GM12878 (cell line): ENCODE measurements around the gene ADAMTS2. TPM values are rescaled to one million over a fixed set of nuclear protein-coding genes. Genes with fewer than 3 reads are reported as not detected.

ENCODE experiments used
- ATAC-seq: fragments of 200-7000 bp; cut with Tn5 transposase; 3 replicates; pipeline ENCODE4 v1.9.1; 2020; ENCODE audit warnings: mild to moderate bottlenecking, moderate library complexity
- BruUV-seq: library from RNA; stranded (reverse); fragments of 400-500 nt; replicated peaks from 2 replicates; lab custom pipeline; 2021; lab: Mats Ljungman, UMichigan
- CTCF ChIA-PET: fragments of 300-600 bp; sonication (Branson Sonifier 250); formaldehyde crosslinking; extraction: SDS; loops from one replicate; lab custom pipeline; 2021; ENCODE audit warnings: inconsistent platforms; lab: Yijun Ruan, JAX
- POLR2A ChIA-PET: fragments of 350-600 bp; formaldehyde crosslinking; extraction: SDS; loops from one replicate; lab custom pipeline; 2021; ENCODE audit warnings: inconsistent platforms; lab: Charles Lee
- RAD21 ChIA-PET: fragments of 300-600 bp; sonication (Branson Sonifier 250); formaldehyde crosslinking; loops from one replicate; lab custom pipeline; 2023; ENCODE audit warnings: antibody characterized with exemption; ENCODE audit not compliant: unreplicated experiment; lab: Charles Lee
- SMC1A ChIA-PET: fragments of 300-600 bp; sonication (Branson Sonifier 250); formaldehyde crosslinking; loops from one replicate; lab custom pipeline; 2023; ENCODE audit not compliant: unreplicated experiment, uncharacterized antibody; lab: Charles Lee
- DNase-seq: peaks from one replicate; pipeline ENCODE4 v3.0.0-alpha.2; 2011; ENCODE audit warnings: low read depth, low spot score
- FAIRE-seq: peaks from 3 replicates; lab custom pipeline; 2011; peaks lifted over from hg19 to GRCh38; lab: Jason Lieb, UNC
- H2AFZ ChIP-seq: 2 replicates; pipeline ENCODE4 v1.6.0; 2011; ENCODE audit warnings: low read depth, low read length, control low read depth; ENCODE audit not compliant: control insufficient read depth
- H3K27ac ChIP-seq: 2 replicates; pipeline ENCODE4 v1.5.1; 2011; ENCODE audit warnings: control low read depth; ENCODE audit not compliant: control insufficient read depth, insufficient read depth
- H3K27me3 ChIP-seq, 2 experiments: replicated peaks in 1 of 2; 2 replicates each; pipeline versions ENCODE4 v1.6.0 to v1.6.1; 2011; ENCODE audit warnings: low read length in 1 of 2; ENCODE audit not compliant: control insufficient read depth in 2 of 2, insufficient read depth in 2 of 2
- H3K36me3 ChIP-seq, 2 experiments: 2 replicates each; pipeline ENCODE4 v1.5.1; 2011; ENCODE audit warnings: low read length in 1 of 2; ENCODE audit not compliant: control insufficient read depth in 2 of 2, insufficient read depth in 2 of 2
- H3K4me1 ChIP-seq: 2 replicates; pipeline ENCODE4 v1.6.1; 2011; ENCODE audit warnings: mild to moderate bottlenecking, low read length, moderate library complexity, mixed read lengths; ENCODE audit not compliant: control insufficient read depth, insufficient read depth
- H3K4me2 ChIP-seq: 2 replicates; pipeline ENCODE4 v1.6.0; 2011; ENCODE audit warnings: control low read depth; ENCODE audit not compliant: control insufficient read depth, insufficient read depth
- H3K4me3 ChIP-seq: fragments of 200-600 bp; sonication (generic); 2 replicates; pipeline ENCODE4 v1.5.1; 2016
- H3K79me2 ChIP-seq: 2 replicates; pipeline ENCODE4 v1.6.0; 2011; ENCODE audit warnings: low read length; ENCODE audit not compliant: control insufficient read depth, insufficient read depth
- H3K9ac ChIP-seq: 2 replicates; pipeline ENCODE4 v1.8.0; 2011; ENCODE audit warnings: low read length, control low read depth, mixed read lengths; ENCODE audit not compliant: control insufficient read depth, insufficient read depth
- H3K9me3 ChIP-seq: replicated peaks from 3 replicates; pipeline ENCODE4 v1.5.1; 2011; ENCODE audit warnings: mild to moderate bottlenecking, low read length; ENCODE audit not compliant: control insufficient read depth, insufficient read depth
- H4K20me1 ChIP-seq: 2 replicates; pipeline ENCODE4 v1.6.0; 2011; ENCODE audit not compliant: control insufficient read depth, insufficient read depth
- ATF7 ChIP-seq: fragments of 450-650 bp; IDR thresholded peaks from 2 replicates; pipeline ENCODE4 v1.6.1; 2016; ENCODE audit warnings: low read depth, mild to moderate bottlenecking
- IRF4 ChIP-seq: IDR thresholded peaks from 2 replicates; pipeline ENCODE4 v1.6.1; 2011; ENCODE audit warnings: low read depth, low read length
- KLF5 ChIP-seq: fragments of 450-650 bp; IDR thresholded peaks from 2 replicates; pipeline ENCODE4 v1.6.1; 2014; ENCODE audit warnings: mild to moderate bottlenecking; ENCODE audit not compliant: partially characterized antibody
- MYC ChIP-seq: IDR thresholded peaks from 2 replicates; pipeline ENCODE4 v1.6.1; 2011; ENCODE audit warnings: mild to moderate bottlenecking, low read length, moderate library complexity, inconsistent platforms; ENCODE audit not compliant: insufficient read depth, insufficient replicate concordance, insufficient read length, severe bottlenecking
- NBN ChIP-seq: fragments of 450-650 bp; IDR thresholded peaks from 2 replicates; pipeline ENCODE4 v1.6.1; 2016
- PBX3 ChIP-seq: IDR thresholded peaks from 2 replicates; pipeline ENCODE4 v1.6.1; 2011; ENCODE audit warnings: mild to moderate bottlenecking, low read depth, low read length, moderate library complexity; ENCODE audit not compliant: insufficient replicate concordance
- RB1 ChIP-seq: fragments of 450-650 bp; formaldehyde crosslinking; IDR thresholded peaks from 2 replicates; pipeline ENCODE4 v1.6.1; 2017; ENCODE audit warnings: mild to moderate bottlenecking, borderline replicate concordance
- TARDBP ChIP-seq: IDR thresholded peaks from 2 replicates; pipeline ENCODE4 v1.6.1; 2016; ENCODE audit warnings: borderline replicate concordance
- TCF12 ChIP-seq: IDR thresholded peaks from 2 replicates; pipeline ENCODE4 v1.6.1; 2011; ENCODE audit warnings: low read depth, mild to moderate bottlenecking, low read length
- TCF3 ChIP-seq: IDR thresholded peaks from 2 replicates; pipeline ENCODE4 v1.6.1; 2012; ENCODE audit warnings: low read depth, mild to moderate bottlenecking, low read length, borderline replicate concordance; ENCODE audit not compliant: insufficient read depth
- USF2 ChIP-seq: IDR thresholded peaks from 2 replicates; pipeline ENCODE4 v1.6.1; 2011; ENCODE audit warnings: low read depth, low read length, improper control_type of control experiment, borderline replicate concordance
- ZBTB40 ChIP-seq: fragments of 450-650 bp; IDR thresholded peaks from 2 replicates; pipeline ENCODE4 v1.6.1; 2016; ENCODE audit warnings: mild to moderate bottlenecking, moderate library complexity, borderline replicate concordance
- WGBS: methylation state at CpG from one replicate; pipeline ENCODE4 v1.1.6; 2016; ENCODE audit warnings: low lambda C conversion rate; ENCODE audit not compliant: insufficient replicate concordance, insufficient coverage; ENCODE audit errors: missing lambda C conversion rate; 5-methylcytosine and 5-hydroxymethylcytosine counted together
- in situ Hi-C: fragments of 300-500 bp; cut with MboI; formaldehyde crosslinking; loops from 9 replicates; pipeline ENCODE4 v1.14.3; 2018; ENCODE audit warnings: mixed read lengths
- intact Hi-C: fragments of 100-400 bp; cut with micrococcal nuclease; formaldehyde crosslinking; loops from one replicate; pipeline ENCODE4 v1.14.2; 2022; ENCODE audit not compliant: unreplicated experiment
- polyA plus RNA-seq, 11 experiments: library from polyadenylated mRNA; depleted of rRNA in 4 of 11; unstranded in 6 of 11; stranded (reverse) in 5 of 11; fragments of >200 nt; fragmentation: Nextera tagmentation in 4 of 11; fragmentation: Illumina TruSeq in 1 of 11; extraction: Ambion mirVana in 4 of 11; extraction: Trizol in 1 of 11; gene quantifications; 1 replicate in 1 of 11; 2 replicates in 10 of 11; pipeline versions ENCODE4 v1.2.1 to v1.2.3, GENCODE V29; 2011 to 2016; ENCODE audit warnings: inconsistent platforms in 2 of 11, missing spikeins in 2 of 11, low read depth in 1 of 11
- total RNA-seq, 4 experiments: library from RNA; depleted of rRNA in 3 of 4; stranded (reverse); fragments of >200 nt in 3 of 4; fragmentation: Illumina TruSeq in 1 of 4; extraction: Trizol in 1 of 4; gene quantifications; 2 replicates each; pipeline versions ENCODE4 v1.2.1 to v1.2.3, GENCODE V29; 2013 to 2021

ADAMTS2 gene
- total and polyA plus RNA-seq, 10 of the 15 experiments (the other 5 are each of a cell fraction or from before 2014, with no cell fraction given): 0.03 to 0.05 TPM; not detected in 8

- no peak for TF ChIP-seq USF2
These were observed 86.1 kb downstream of the ADAMTS2 start (continued) for GRCh38 chr5:179258922-179259730.

GRCh38 chr5:179258001-179258921 is 87.0 kb downstream of the ADAMTS2 start:
- no TSS peak for BruUV-seq
- H3K4me2 ChIP-seq: no peak overlapping the region
- POLR2A ChIA-PET: no interaction called here
- H3K27me3 ChIP-seq: no peaks in the 10 kb centered on the region
- H3K36me3 ChIP-seq: no peaks in the 10 kb centered on the region
- no peaks in the 10 kb centered on the region for H3K79me2 ChIP-seq
- no peak overlapping the region for H3K27ac ChIP-seq
- H3K9ac ChIP-seq: no peak overlapping the region
- no peak for ATAC-seq
- DNase-seq: no peak
- intact Hi-C loops (no loop called here), in situ Hi-C loops (no loop called here)
- no peak overlapping the region for H3K4me3 ChIP-seq
- no peaks in the 10 kb centered on the region for H3K4me1 ChIP-seq
- no peak overlapping the region for H2AFZ ChIP-seq
- CTCF ChIA-PET: no interaction called here
- no peaks in the 10 kb centered on the region for H4K20me1 ChIP-seq
- RAD21 ChIA-PET: no interaction called here
- SMC1A ChIA-PET: no interaction called here
- H3K9me3 ChIP-seq: no peaks in the 10 kb centered on the region; the same call in 2 of the 3 replicates
- 31% methylated on average over 23 of the region's 23 CpGs for WGBS
- FAIRE-seq: no peak
- no peak for TF ChIP-seq NBN
- TF ChIP-seq KLF5: no peak
- TF ChIP-seq TARDBP: no peak
- no peak for TF ChIP-seq TCF12
- no peak for TF ChIP-seq MYC
- TF ChIP-seq ATF7: no peak
- no peak for TF ChIP-seq IRF4
- no peak for TF ChIP-seq RB1
- TF ChIP-seq PBX3: no peak
- TF ChIP-seq ZBTB40: no peak
- no peak for TF ChIP-seq TCF3
